Measurements from ENCODE around the gene SIK2.
A peak's percentile ranks its signal among the peaks of the same experiment; 100 is the strongest.
"Not testable (repeated sequence)": the region's sequence is repeated elsewhere in the genome, so short reads cannot be mapped to it uniquely, and the experiment has no call there.

SIK2 gene

DNA sequence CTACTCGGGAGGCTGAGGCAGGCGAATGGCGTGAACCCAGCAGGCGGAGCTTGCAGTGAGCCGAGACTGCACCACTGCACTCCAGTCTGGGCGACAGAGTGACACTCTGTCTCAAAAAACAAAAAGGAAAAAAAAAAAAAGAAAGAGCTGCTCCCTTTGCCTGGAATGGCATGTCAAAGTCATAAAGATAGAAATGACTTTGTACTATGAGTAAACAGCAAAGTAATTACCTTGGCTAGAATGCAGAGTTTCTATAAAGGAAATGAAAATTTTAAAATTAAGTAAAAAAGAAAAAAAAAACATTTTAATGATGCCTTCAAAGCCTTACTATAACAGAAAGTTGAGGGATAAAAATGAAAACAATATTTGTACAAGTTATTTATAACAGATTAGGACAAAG is 153.8 kb downstream of the SIK2 start:
- DNase-seq (ENCODE audit: low spot score): no peak

DNA sequence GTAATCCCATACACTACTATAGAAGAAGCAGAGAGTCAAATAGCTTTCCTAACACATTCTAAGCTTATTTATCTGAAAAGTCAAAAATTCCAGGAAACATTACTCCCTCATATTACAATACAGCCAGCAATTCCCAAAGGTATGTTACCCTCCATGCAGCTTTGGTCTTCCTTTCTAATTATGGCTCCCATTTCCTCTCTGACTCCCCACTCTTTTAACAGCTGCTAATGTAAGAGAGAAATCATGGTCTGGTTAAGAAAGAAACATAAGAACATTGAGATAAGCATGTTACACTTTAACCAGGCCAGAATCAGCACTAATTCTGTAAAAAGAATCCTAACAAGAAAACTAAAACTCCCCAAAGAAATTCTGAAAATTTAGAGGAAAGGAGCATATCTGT is 157.1 kb downstream of the SIK2 start:
- DNase-seq (ENCODE audit: low spot score): no peak

DNA sequence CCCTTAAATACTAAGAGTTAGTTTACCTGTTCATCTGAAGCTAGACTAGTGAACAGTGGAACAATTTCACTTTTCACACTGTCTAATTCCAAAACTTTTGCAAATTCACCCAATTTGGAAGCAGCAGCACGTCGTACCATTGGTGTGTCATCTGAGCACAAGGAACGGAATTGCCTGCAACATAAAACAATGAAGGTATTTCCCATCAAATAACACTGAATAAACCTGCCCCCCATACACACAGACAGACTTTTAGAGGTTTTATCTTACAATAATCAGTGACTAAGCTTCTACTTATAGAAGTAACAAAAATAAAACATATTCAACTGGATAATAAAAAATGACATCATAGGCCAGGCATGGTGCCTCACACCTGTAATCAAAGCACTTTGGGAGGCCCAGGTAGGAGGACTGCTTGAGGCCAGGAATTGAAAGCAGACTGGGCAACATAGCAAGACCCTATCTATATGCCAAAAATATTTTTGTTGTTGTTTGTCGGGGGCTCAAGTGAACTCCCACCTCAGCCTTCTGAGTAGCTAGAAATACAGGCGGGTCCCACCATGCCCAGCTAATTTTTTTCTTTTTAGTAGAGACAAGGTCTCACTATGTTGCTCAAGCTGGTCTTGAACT is 157.6 kb downstream of the SIK2 start:
- no peak for DNase-seq (ENCODE audit: low spot score)

DNA sequence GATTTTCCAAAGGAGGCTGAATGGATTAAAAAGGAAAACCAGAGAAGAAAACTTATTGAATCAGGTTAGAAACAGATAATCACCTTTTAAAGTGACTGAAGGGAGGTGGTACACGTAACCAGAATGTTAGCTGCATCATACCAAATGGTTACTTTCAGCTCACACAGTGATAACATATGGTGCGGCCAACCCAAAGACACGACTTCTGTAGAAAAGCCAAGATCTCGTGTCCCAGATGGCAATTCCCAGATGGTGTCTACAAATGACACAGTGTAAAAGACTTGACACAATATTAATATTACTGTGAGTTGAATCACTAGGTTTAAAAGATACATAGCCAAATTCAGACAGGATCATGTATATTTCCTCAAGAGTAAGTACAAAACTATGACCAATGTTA is 158.8 kb downstream of the SIK2 start:
- DNase-seq (ENCODE audit: low spot score): no peak

DNA sequence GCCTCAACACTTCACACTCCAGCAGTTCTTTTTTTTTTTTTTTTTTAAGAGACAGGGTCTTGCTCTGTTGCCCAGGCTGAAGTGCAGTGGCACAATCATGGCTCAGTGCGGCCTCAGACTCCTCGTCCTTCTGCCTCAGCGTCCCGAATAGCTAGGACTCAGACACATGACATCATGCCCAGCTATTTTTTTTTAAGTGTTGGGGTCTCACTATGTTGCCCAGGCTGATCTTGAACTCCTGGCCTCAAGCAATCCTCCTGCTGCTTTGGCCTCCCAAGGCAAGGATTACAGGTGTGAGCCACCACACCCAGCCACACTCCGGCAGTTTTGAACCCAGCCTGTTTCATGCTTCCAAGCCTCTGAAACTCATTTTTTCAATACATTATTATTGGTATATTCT is 160.3 kb downstream of the SIK2 start:
- DNase-seq (ENCODE audit: low spot score): no peak

- DNase-seq (ENCODE audit: low spot score): no peak
These were observed 160.9 kb downstream of the SIK2 start for GRCh38 chr11:111762981-111763643.

DNA sequence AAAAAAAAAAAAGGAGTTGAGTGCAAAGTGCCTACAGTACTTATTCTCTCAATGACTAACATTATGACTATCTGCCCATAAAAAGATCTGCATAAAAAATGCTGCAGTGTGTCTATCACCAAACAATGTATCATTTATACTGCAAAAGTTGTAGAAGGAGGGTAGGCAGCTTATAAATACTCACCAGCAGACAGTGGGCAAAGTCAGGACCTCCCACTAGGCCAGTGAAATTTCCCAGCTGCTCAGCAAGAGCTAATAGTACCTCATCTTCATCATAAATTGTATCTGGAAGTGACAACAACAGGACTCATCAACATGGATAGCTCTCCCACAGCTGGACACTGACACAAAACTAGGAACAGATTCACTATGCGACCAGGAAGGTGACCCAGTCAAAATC is 162.4 kb downstream of the SIK2 start:
- no peak for DNase-seq (ENCODE audit: low spot score)

- DNase-seq (ENCODE audit: low spot score): no peak
These were observed 163.2 kb downstream of the SIK2 start for GRCh38 chr11:111765320-111765983.

GRCh38 chr11:111765984-111766833 is 164.0 kb downstream of the SIK2 start, which contains the start of gene PPP2R1B:
Gene PPP2R1B, minus strand, starts transcription at chr11:111766389. Its CDS starts 28 bp downstream, at chr11:111766361.
- DNase-seq (ENCODE audit: low spot score): peak; percentile 49

DNA sequence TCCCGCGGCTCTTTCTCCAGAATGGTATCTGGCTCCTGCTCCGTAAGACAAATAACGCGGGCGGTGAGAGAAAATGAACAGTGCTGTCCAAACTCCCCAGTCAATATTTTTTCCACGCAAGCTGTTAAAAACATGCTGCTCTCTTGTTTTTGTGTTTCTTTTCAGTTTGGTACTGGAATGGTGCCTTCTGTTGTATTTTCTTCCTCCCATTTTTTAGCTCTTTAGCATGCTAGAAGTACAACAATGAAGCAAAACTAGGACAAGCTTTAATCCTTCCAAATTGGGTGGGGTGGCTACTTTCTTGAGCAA is 164.5 kb downstream of the SIK2 start:
- no peak for DNase-seq (ENCODE audit: low spot score)

GRCh38 chr11:111770581-111771134 is 168.4 kb downstream of the SIK2 start:
- no peak for DNase-seq (ENCODE audit: low spot score)

DNA sequence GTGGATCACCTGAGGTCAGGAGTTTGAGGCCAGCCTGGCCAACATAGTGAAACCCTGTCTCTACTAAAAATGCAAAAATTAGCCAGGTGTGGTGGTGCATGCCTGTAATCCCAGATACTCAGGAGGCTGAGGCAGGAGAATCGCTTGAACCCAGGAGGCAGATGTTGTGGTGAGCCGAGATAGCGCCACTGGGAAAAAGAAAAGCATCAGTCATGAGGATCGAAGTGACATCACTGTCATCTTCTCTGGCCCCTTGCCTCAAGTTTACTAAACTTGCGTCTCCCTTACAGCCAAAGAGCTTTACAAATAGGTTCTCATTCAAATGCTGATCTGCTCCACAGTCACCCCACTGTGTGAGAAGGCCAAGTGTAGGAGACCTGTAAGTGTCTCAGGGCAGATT is 169.0 kb downstream of the SIK2 start:
- DNase-seq (ENCODE audit: low spot score): not testable (repeated sequence)

DNA sequence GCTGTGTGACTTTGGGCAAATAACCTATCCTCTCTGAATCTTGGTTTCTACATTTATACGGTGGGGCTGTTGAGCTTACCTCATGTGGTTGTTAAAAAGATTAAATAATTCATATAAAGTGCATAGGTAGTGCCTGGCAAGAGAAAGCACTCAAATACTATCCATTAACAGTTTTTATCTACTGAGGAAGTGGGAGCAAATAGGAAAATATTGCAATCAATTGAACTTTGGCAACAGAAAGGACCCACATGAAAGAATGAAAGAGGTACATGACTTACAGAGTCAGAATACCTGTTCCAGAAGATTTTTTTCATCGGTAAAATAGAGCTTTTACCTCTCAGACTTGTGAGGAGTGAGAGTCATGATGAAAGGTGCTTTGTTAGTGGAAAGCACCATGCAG is 170.3 kb downstream of the SIK2 start:
- DNase-seq (ENCODE audit: low spot score): no peak

DNA sequence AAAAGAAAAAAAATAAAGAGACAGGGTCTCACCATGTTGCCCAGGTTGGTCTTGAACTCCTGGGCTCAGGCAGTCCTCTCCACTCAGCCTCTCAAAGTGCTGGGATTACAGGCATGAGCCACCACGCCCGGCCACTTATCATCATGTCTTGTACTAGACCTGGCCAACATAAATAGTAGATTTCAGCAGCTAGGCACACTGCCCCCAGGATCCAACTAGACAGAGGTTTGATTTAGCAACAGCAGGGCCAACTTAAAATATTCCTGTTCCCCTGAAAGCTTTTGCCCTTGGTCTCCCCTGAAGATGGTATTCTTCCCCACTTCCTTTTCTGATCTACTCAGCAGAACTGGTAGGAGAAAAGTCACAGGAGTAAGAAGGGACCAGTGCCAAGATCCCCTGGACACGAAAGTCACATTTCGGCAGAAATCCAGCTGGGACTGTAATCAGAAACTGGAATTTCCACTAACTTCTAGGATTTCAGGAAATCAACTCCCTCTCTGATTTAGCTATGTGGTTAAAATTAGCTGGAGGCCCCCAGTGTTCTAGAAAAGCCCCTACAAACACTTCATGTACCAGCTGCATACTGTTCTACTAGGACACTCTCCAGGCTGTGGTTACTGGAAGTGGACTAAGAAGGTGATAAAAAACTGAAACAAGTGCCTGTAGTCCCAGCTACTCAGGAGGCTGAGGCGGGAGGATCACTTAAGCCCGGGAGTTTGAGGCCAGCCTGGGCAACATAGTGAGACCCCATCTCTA is 172.9 kb downstream of the SIK2 start:
- no peak for DNase-seq (ENCODE audit: low spot score)

DNA sequence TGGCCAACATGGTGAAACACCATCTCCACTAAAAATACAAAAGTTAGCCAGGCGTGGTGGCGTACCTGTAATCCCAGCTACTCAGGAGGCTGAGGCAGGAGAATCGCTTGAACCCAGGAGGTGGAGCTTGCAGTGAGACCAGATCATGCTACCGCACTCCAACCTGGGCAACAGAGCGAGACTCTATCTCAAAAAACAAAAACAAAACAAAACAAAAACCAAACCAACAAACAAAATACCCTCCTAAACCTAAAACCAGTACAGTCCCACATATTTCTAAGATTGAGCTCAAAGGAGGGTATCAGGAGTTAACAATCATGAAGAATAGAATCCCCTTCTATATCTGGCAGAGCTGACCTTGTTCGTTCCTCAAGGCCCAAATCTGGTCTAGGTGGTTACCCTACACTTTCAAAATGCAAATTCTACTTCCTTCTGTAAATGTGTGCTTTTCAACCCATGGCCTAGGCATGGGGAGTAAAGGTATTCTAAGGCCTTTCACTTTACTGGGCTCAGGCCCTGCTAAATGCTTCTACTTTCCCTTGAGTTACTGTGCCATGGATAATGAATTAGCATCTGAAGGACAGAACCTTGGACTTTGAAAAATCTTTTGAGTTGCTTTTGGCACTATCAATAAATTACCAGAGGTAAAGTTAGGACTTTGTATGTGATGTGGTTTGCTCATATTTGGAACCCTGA is 174.3 kb downstream of the SIK2 start:
- DNase-seq (ENCODE audit: low spot score): no peak

DNA sequence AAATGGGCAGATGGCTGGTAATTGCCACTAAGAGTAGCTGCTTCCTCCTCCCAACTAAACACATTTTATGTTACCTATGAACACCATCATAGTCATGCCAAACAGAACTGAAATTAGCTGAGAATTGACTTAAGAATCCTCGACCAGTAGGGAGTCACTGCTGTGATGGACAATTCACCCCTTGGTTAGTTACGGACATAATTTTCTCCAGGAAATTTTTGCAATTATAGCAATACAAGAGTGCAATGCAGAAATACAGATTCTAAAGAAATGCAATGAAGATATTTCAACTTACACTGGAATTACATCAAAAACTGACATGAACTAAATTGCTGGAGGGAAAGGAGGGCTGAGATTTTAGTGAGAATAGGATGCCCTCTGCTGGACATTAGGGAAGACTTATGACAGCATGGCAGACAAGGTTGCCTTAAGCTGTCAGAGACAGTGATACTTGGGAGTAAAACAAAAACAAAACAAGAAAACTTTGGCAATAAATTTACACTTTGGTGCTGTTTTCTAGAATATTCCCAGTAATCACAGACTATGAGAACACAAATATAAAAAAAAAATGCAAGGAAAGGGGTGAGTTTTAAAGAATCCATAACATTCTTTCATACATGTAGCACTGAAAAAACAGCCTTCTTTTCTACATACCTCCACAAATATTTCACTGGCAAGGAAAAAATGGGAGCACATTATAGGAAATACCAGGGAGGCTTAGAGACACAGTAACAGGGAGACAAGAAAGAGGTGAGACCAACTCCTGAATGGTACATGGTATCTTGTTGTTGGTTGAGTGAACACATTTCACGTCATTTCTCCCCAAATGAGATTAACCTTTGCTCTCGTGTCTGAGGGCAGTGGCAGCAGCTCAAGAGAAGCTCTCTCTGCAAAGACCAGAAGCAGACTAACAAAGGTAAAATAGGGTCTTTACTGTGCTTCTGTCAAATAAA is 175.1 kb downstream of the SIK2 start:
- peak; percentile 64 for DNase-seq (ENCODE audit: low spot score)

- no peak for DNase-seq (ENCODE audit: low spot score)
These were observed 175.9 kb downstream of the SIK2 start for GRCh38 chr11:111778047-111778558.

DNA sequence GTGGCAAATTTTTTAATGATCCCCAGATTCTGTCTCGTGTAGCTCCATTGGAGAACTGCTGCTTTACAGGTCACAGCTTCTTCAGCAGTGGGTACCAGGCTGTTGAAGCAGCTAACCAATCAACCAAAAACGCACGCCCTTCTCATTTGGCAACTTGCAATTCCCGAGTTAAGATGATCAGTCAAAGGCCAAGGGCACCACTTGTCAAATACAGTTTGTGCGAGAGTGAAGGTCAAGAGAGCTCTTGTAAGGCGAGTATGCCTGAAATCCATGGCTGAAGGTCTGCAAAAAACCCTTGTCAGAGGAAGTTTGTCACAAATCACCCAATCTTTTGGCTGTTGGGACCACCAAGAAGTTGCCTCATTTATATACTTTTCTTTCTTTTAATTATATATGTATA is 176.9 kb downstream of the SIK2 start:
- no peak for DNase-seq (ENCODE audit: low spot score)

Measured in SK-N-DZ (cell line).